GM21360 (cell line): ENCODE measurements around the gene GGCT.
A peak's percentile ranks its signal among the peaks of the same experiment; 100 is the strongest.
"Not testable (repeated sequence)": the region's sequence is repeated elsewhere in the genome, so short reads cannot be mapped to it uniquely, and the experiment has no call there.

Experiments
- ATAC-seq: cut with Tn5 transposase; IDR thresholded peaks from one replicate; pipeline ENCODE4 v1.9.1; 2021; ENCODE audit warnings: mild to moderate bottlenecking, moderate library complexity; ENCODE audit not compliant: unreplicated experiment

Gene GGCT

GRCh38 chr7:30519122-30519521, 14.5 kb upstream of the GGCT start:
- ATAC-seq = no peak

GRCh38 chr7:30515761-30516160, 11.1 kb upstream of the GGCT start:
- ATAC-seq = no peak

GRCh38 chr7:30514776-30515175, 10.1 kb upstream of the GGCT start:
- ATAC-seq = no peak

GRCh38 chr7:30514177-30514576, 9.5 kb upstream of the GGCT start:
- no peak for ATAC-seq

GRCh38 chr7:30513762-30514161, 9.1 kb upstream of the GGCT start:
- ATAC-seq = no peak

GRCh38 chr7:30511973-30512662, 7.5 kb upstream of the GGCT start:
- no peak for ATAC-seq

- ATAC-seq = no peak
Measured at GRCh38 chr7:30511494-30511893, 6.9 kb upstream of the GGCT start.

GRCh38 chr7:30510124-30511075, 5.8 kb upstream of the GGCT start:
- ATAC-seq = peak; percentile 46

- ATAC-seq = not testable (repeated sequence)
Measured at GRCh38 chr7:30509171-30509857, 4.7 kb upstream of the GGCT start.

GRCh38 chr7:30507346-30507900, 2.8 kb upstream of the GGCT start:
- not testable (repeated sequence) for ATAC-seq

- no peak for ATAC-seq
Measured at GRCh38 chr7:30505174-30505697, 607 bp upstream of the GGCT start.

GRCh38 chr7:30503274-30504212, 1.1 kb downstream of the GGCT start:
- no peak for ATAC-seq

GRCh38 chr7:30502470-30503251, 2.0 kb downstream of the GGCT start:
- ATAC-seq = no peak

- no peak for ATAC-seq
Measured at GRCh38 chr7:30501264-30501663, 3.4 kb downstream of the GGCT start.

- no peak for ATAC-seq
Measured at GRCh38 chr7:30493228-30493627, 11.4 kb downstream of the GGCT start.

- ATAC-seq = no peak
Measured at GRCh38 chr7:30491417-30491816, 13.2 kb downstream of the GGCT start.

- ATAC-seq = no peak
Measured at GRCh38 chr7:30487371-30487770, 17.3 kb downstream of the GGCT start.

GRCh38 chr7:30485667-30486066, 19.0 kb downstream of the GGCT start:
- no peak for ATAC-seq

GRCh38 chr7:30481416-30481815, 23.2 kb downstream of the GGCT start:
- not testable (repeated sequence) for ATAC-seq
